HG02798 (cell line): ENCODE results near the gene LGI2.

Source experiments
- ATAC-seq: cut with Tn5 transposase; IDR thresholded peaks from one replicate; pipeline ENCODE4 v1.9.1; 2021; ENCODE audit warnings: mild to moderate bottlenecking; ENCODE audit not compliant: unreplicated experiment, poor library complexity

The LGI2 gene

GRCh38 chr4:24970191-24970590, 60.6 kb downstream of the LGI2 start:
- no peak for ATAC-seq

- ATAC-seq = no peak
Observed at GRCh38 chr4:24969486-24969885, 61.3 kb downstream of the LGI2 start.

- no peak for ATAC-seq
Observed at GRCh38 chr4:24968992-24969391, 61.8 kb downstream of the LGI2 start.

GRCh38 chr4:24968278-24968677, 62.5 kb downstream of the LGI2 start:
- no peak for ATAC-seq

GRCh38 chr4:24967346-24967745, 63.4 kb downstream of the LGI2 start:
- ATAC-seq = no peak

GRCh38 chr4:24966076-24966475, 64.7 kb downstream of the LGI2 start:
- no peak for ATAC-seq

GRCh38 chr4:24965627-24966026, 65.1 kb downstream of the LGI2 start:
- ATAC-seq = no peak

GRCh38 chr4:24963277-24963676, 67.5 kb downstream of the LGI2 start:
- no peak for ATAC-seq

- no peak for ATAC-seq
Observed at GRCh38 chr4:24957886-24958285, 72.9 kb downstream of the LGI2 start.

- ATAC-seq = no peak
Observed at GRCh38 chr4:24956763-24957162, 74.0 kb downstream of the LGI2 start.

GRCh38 chr4:24956091-24956490, 74.7 kb downstream of the LGI2 start:
- ATAC-seq = no peak

- no peak for ATAC-seq
Observed at GRCh38 chr4:24952667-24953066, 78.1 kb downstream of the LGI2 start.

GRCh38 chr4:24949970-24950369, 80.8 kb downstream of the LGI2 start:
- ATAC-seq = no peak
